Gastrocnemius medialis (tissue), 4 donors: Measurements from ENCODE around the gene CHN2. TPM values are rescaled to one million over a fixed set of nuclear protein-coding genes. Genes with fewer than 3 reads are reported as not detected.

Source experiments
- ATAC-seq, 2 donors: fragments of 150-250 bp; one replicate each; pipeline ENCODE4 v1.9.1; 2016
- DNase-seq, 2 donors: peaks; one replicate each; pipeline ENCODE4 v3.0.0-alpha.2; 2019
- H3K27ac ChIP-seq, 4 donors: fragments of 200-600 bp; sonication (generic); 1 replicate in 1 of 4; 2 replicates in 3 of 4; pipeline ENCODE4 v1.5.1; 2016 to 2018; ENCODE audit warnings: mild to moderate bottlenecking in 2 of 4, moderate library complexity in 1 of 4
- H3K27me3 ChIP-seq, 3 donors: fragments of 200-600 bp; sonication (generic) in 2 of 3; 1 replicate in 1 of 3; 2 replicates in 2 of 3; pipeline versions ENCODE4 v1.5.1 to v1.6.0; 2016 to 2019; ENCODE audit warnings: mild to moderate bottlenecking in 1 of 3, moderate library complexity in 1 of 3
- H3K36me3 ChIP-seq, 2 donors: fragments of 200-600 bp; sonication (generic) in 1 of 2; one replicate each; pipeline ENCODE4 v1.5.1; 2017 to 2018
- H3K4me1 ChIP-seq, 2 donors: fragments of 200-600 bp; sonication (generic) in 1 of 2; one replicate each; pipeline ENCODE4 v1.5.1; 2016 to 2017; ENCODE audit warnings: mild to moderate bottlenecking in 2 of 2
- H3K4me3 ChIP-seq, 4 donors: fragments of 200-600 bp; sonication (generic) in 3 of 4; 1 replicate in 1 of 4; 2 replicates in 3 of 4; pipeline ENCODE4 v1.5.1; 2016 to 2019; ENCODE audit warnings: mild to moderate bottlenecking in 2 of 4
- H3K9me3 ChIP-seq, 3 donors: fragments of 200-600 bp; sonication (generic) in 2 of 3; 1 replicate in 1 of 3; 2 replicates in 2 of 3; pipeline ENCODE4 v1.5.1; 2016 to 2019
- CTCF ChIP-seq, 5 experiments: fragments of 450-650 bp in 3 of 5; fragments of 200-600 bp in 2 of 5; sonication (generic) in 2 of 5; IDR thresholded peaks in 4 of 5; conservative IDR thresholded peaks in 1 of 5; 1 replicate in 4 of 5; 2 replicates in 1 of 5; pipeline ENCODE4 v1.5.1; 2016 to 2019; ENCODE audit warnings: antibody characterized with exemption in 5 of 5, mild to moderate bottlenecking in 3 of 5, moderate library complexity in 3 of 5
- POLR2A ChIP-seq, 2 donors: fragments of 450-650 bp; IDR thresholded peaks; one replicate each; pipeline ENCODE4 v1.6.1; 2017; ENCODE audit warnings: antibody characterized with exemption in 2 of 2, mild to moderate bottlenecking in 2 of 2, moderate library complexity in 2 of 2
- in situ Hi-C, 4 donors: fragments of 200-750 bp; cut with MboI; loops; one replicate each; pipeline versions ENCODE4 v1.15.0 to v1.8.0; 2017; ENCODE audit warnings: low sequenced_read_pairs in 4 of 4
- intact Hi-C: fragments of 100-400 bp; cut with DNase I; formaldehyde crosslinking; loops from one replicate; pipeline ENCODE4 v1.15.1; 2023; ENCODE audit warnings: low total_unique reads
- total RNA-seq, 4 donors: library from RNA; depleted of rRNA; stranded (reverse); fragments of >200 nt; gene quantifications; one replicate each; pipeline versions ENCODE4 v1.1.0 to v1.2.3, GENCODE V29; 2016

Gene CHN2
- total RNA-seq, 4 donors from 2014 or later, result 5.9 to 11.3 (median 8.2) TPM

GRCh38 chr7:29249383-29249750 is 54.8 kb downstream of the CHN2 start:
- no peak for TF ChIP-seq CTCF (IDR thresholded peaks at IDR 0.05 in 4 of 5, conservative IDR thresholded peaks at IDR 0.05 in 1 of 5)
- TF ChIP-seq POLR2A (IDR thresholded peaks at IDR 0.05), result no peak
- no peaks in the 10 kb centered on the region for H3K9me3 ChIP-seq
- no peak overlapping the region for H3K27ac ChIP-seq
- ATAC-seq (no peak), DNase-seq (no peak)
- intact Hi-C loops (no loop called here), in situ Hi-C loops (no loop called here)
- no peaks in the 10 kb centered on the region for H3K27me3 ChIP-seq
- H3K36me3 ChIP-seq, result no peaks in the 10 kb centered on the region
- no peak overlapping the region for H3K4me3 ChIP-seq
- peaks cover 0 to 4% of the 10 kb centered on the region in 2 donors for H3K4me1 ChIP-seq

- intact Hi-C loops, result no loop called here
- DNase-seq, result no peak
- H3K27ac ChIP-seq, result no peak overlapping the region
Measured at GRCh38 chr7:29249860-29250259, 55.3 kb downstream of the CHN2 start.

DNA sequence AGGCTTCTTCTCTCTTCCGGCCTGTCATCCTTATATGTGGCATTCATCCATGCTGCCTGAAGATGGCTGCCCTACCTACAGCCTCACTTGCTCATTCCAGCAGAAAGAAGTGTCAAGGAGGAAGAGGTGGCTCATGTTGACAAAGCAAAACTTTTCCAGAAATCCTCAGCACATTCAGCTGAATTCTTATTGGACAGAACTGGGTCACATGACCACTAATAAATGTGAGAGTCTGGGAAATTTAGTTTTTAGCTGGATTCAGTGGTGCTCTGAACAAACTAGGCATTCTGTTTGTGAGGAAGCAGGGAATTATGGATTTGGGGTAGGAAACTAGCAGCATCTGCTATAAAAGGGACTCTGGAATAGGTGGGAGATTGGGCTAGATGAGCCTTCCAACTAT is 58.6 kb downstream of the CHN2 start:
- Histone ChIP-seq H3K27ac (no peak overlapping the region), H3K27me3 (no peaks in the 10 kb centered on the region), H3K4me3 (no peak overlapping the region), H3K9me3 (no peaks in the 10 kb centered on the region), H3K36me3 (no peaks in the 10 kb centered on the region), H3K4me1 (peaks cover 0 to 4% of the 10 kb centered on the region in 2 donors)
- ATAC-seq, result no peak
- TF ChIP-seq CTCF (IDR thresholded peaks at IDR 0.05 in 4 of 5, conservative IDR thresholded peaks at IDR 0.05 in 1 of 5) (no peak), POLR2A (IDR thresholded peaks at IDR 0.05) (no peak)
- DNase-seq, result no peak
- in situ Hi-C loops (no loop called here), intact Hi-C loops (no loop called here)

More at GRCh38 chr7:29249860-29250259, 55.3 kb downstream of the CHN2 start:
- no peak for ATAC-seq
- Histone ChIP-seq H3K9me3 (no peaks in the 10 kb centered on the region), H3K4me3 (no peak overlapping the region), H3K27me3 (no peaks in the 10 kb centered on the region), H3K4me1 (peaks cover 0 to 4% of the 10 kb centered on the region in 2 donors), H3K36me3 (no peaks in the 10 kb centered on the region)
- TF ChIP-seq POLR2A (IDR thresholded peaks at IDR 0.05), result no peak
- TF ChIP-seq CTCF (IDR thresholded peaks at IDR 0.05 in 4 of 5, conservative IDR thresholded peaks at IDR 0.05 in 1 of 5), result no peak
- in situ Hi-C loops, result no loop called here

GRCh38 chr7:29254591-29254990 is 60.0 kb downstream of the CHN2 start:
- in situ Hi-C loops (no loop called here), intact Hi-C loops (no loop called here)
- Histone ChIP-seq H3K27ac (no peak overlapping the region), H3K36me3 (no peaks in the 10 kb centered on the region), H3K27me3 (no peaks in the 10 kb centered on the region), H3K4me3 (no peak overlapping the region), H3K4me1 (peaks cover 0 to 4% of the 10 kb centered on the region in 2 donors), H3K9me3 (no peaks in the 10 kb centered on the region)
- DNase-seq (no peak), ATAC-seq (peak in 1 of 2 donors; percentile 39)
- TF ChIP-seq CTCF (IDR thresholded peaks at IDR 0.05 in 4 of 5, conservative IDR thresholded peaks at IDR 0.05 in 1 of 5), result no peak
- TF ChIP-seq POLR2A (IDR thresholded peaks at IDR 0.05), result no peak

- ATAC-seq (no peak), DNase-seq (no peak)
- Histone ChIP-seq H3K36me3 (no peaks in the 10 kb centered on the region), H3K27me3 (no peaks in the 10 kb centered on the region), H3K9me3 (no peaks in the 10 kb centered on the region), H3K27ac (no peak overlapping the region), H3K4me3 (no peak overlapping the region), H3K4me1 (no peaks in the 10 kb centered on the region)
- intact Hi-C loops, result no loop called here
- TF ChIP-seq CTCF (IDR thresholded peaks at IDR 0.05 in 4 of 5, conservative IDR thresholded peaks at IDR 0.05 in 1 of 5), result no peak
- no peak for TF ChIP-seq POLR2A (IDR thresholded peaks at IDR 0.05)
- in situ Hi-C loops, result no loop called here
Measured at GRCh38 chr7:29255199-29255878, 60.8 kb downstream of the CHN2 start.
